NCI-H748 treated with DMSO at 0.1 percent for 48 hours (cell line): Measurements from ENCODE around the gene MUC12.
"Not testable (repeated sequence)": the region's sequence is repeated elsewhere in the genome, so short reads cannot be mapped to it uniquely, and the experiment has no call there.

ENCODE experiments used
- DNase-seq: peaks from one replicate; lab custom pipeline; 2025; lab: John Stamatoyannopoulos, UW

The MUC12 gene

GRCh38 chr7:100969066-100969615 is at the start of gene MUC12:
MUC12 (plus strand) TSS chr7:100969565; CDS start chr7:100969623, 58 bp downstream.
- no peak for DNase-seq

DNA sequence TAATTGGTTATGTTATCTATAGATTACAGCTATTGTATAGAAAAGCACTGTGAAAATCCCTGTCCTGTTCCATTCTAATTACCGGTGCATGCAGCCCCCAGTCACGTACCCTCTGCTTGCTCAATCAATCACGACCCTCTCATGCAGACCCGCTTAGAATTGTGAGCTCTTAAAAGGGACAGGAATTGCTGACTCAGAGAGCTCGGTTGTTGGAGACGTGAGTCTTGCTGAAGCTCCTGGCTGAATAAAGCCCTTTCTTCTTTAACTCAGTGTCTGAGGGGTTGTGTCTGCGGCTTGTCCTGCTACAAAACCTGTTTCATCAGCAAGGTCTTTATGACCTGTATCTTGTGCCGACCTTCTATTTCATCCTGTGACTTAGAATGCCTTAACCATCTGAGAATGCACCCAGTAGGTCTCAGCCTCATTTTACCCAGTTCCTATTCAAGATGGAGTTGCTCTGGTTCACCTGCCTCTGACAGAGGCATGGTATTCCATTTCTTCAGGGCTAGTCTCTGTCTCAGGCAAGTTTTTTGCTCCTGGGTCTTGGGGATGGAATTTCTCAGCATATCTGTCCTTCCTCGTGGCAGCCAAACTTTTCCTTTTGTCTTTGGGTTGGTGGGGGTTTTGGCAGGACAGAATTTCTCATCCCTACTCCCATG is 49.5 kb upstream of the MUC12 start:
- not testable (repeated sequence) for DNase-seq

DNA sequence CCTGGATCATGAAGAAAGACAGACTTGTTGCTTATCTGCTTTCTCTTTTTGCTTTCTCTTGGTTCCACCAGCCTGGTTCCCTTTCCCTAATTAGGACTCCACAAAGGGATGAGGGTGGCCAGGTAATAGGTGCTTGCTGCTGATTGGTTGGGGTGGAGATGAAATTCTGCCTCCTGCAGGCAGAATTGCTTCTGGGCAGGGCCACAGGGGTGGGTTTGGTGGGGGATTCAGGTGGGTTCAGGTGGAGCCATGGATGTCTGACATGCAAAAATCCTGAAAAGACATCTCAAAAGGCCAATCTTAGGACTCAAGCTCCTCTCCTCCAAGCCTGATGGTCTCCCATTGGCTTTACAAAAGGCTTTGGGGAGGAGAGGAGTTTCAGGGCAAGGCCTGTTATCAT is 48.3 kb upstream of the MUC12 start:
- no peak for DNase-seq

DNA sequence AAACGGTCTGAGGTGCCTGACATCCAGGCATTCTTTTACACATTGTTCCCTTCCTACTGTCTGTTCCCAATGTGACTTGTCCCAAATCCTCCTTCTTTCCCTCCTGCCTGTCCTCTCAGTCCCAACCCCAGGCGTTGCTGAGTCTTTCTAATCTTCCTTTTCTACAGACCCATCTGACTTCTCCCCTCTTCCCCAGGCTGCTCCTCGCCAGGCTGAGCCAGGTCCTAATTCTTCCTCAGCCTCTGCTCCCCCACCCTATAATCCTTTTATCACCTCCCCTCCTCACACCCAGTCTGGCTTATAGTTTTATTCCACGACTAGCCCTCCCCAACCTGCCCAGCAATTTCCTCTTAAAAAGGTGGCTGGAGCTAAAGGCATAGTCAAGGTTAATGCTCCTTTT is 45.7 kb upstream of the MUC12 start:
- not testable (repeated sequence) for DNase-seq

DNA sequence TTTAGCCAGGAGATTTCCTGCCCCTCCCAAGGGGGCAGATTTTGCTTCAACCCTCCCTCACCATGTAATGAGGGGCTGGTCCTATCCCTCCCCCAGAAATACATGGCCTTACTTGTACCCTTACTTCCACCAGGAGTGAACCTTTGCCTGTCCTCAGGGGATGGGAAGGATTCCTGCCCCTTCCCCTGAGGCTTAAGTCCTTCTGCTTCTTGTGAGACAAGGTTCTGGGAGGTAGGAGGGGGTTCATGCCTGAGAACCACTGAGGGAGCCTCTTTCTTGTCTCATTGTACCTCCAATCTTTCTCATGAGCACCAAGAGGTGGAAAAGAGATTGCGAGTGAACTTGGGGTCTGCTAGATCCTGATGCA is 39.6 kb upstream of the MUC12 start:
- no peak for DNase-seq

GRCh38 chr7:100933734-100934133 is 35.6 kb upstream of the MUC12 start:
- DNase-seq: no peak

DNA sequence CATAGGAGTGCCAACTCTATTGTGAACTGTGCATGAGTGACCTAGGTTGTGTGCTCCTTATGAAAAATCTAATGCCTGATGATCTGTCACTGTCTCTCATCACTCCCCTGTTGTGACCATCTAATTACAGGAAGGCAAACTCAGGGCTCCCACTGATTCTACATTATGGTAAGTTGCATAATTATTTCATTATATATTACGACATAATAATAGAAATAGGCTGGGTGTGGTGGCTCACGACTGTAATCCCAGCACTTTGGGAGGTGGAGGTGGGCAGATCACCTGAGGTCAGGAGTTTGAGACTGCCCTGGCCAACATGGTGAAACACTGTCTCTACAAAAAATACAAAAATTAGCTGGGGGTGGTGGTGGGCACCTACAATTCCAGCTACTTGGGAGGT is 34.0 kb upstream of the MUC12 start:
- not testable (repeated sequence) for DNase-seq

GRCh38 chr7:100936167-100936566 is 33.2 kb upstream of the MUC12 start:
- DNase-seq: not testable (repeated sequence)

DNA sequence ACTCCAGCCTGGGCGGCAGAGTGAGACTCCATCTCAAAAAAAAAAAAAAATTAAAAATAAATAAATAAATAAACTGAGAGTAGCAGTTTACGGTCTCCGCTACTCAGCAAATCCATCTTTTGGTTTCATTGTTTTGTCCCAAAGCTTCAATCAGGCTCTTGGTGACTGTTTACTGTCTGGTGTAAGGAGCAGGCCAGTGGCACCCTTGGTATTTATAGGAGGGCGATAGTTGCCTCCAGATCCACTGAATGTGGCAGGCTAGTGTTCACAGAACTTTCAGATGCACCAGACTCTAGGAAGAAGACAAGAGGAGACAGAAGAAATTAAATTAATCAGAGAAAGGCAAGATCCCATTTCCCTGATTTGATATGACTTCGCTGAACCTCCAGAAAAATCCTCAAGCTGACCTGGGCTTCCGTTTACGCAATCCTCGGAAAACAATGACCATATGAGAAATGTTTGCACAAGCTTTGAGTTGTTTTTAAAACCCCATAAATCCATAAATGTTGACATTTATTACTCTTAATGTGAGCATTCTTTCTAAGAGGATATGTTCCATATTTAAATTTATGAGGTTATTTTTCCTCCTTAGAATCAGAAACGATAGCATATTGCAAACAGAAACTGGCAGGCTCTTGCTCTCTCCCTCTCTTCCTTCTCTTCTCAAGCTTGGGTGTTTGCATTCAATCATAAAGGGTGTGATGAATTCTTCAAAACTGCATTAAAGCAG is 27.2 kb upstream of the MUC12 start:
- DNase-seq: no peak

DNA sequence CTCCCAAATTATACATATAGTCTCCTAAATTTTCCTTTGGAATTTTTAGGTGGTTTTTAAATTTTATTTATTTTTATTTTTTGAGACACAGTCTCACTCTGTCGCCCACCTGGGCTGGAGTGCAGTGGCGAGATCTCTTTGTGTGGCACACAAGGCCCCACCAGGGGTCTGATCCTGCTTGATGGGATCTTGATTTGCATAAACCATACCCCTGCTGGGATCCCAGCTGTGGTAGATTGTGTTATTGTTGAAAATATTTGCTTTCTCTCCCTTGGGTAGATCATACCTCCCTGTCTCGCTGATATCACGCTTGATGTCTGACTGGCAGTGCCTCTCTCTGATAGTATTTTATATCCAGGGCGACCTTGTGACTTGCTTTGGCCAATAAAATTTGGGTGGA is 25.7 kb upstream of the MUC12 start:
- DNase-seq: no peak

DNA sequence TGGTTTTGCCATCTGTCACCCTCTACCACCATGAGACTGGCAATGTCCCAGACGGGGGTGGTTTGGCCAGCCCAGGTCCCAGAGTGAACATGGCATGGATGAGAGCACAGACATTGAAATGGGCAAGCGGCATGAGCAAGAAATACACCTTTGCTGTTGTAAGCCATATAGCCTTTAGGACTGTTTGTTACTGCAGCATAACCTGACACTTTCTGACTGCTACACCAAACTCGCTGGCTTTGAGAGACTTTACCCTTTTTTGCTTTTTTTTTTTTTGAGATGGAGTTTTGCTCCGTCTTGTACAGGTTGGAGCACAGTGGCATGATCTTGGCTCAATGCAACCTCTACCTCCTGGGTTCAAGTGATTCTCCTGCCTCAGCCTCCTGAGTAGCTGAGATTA is 25.2 kb upstream of the MUC12 start:
- no peak for DNase-seq

- no peak for DNase-seq
These were observed 23.3 kb upstream of the MUC12 start for GRCh38 chr7:100946111-100946510.

- DNase-seq: no peak
These were observed 22.5 kb upstream of the MUC12 start for GRCh38 chr7:100946766-100947365.

- no peak for DNase-seq
These were observed 21.6 kb upstream of the MUC12 start for GRCh38 chr7:100947792-100948191.

DNA sequence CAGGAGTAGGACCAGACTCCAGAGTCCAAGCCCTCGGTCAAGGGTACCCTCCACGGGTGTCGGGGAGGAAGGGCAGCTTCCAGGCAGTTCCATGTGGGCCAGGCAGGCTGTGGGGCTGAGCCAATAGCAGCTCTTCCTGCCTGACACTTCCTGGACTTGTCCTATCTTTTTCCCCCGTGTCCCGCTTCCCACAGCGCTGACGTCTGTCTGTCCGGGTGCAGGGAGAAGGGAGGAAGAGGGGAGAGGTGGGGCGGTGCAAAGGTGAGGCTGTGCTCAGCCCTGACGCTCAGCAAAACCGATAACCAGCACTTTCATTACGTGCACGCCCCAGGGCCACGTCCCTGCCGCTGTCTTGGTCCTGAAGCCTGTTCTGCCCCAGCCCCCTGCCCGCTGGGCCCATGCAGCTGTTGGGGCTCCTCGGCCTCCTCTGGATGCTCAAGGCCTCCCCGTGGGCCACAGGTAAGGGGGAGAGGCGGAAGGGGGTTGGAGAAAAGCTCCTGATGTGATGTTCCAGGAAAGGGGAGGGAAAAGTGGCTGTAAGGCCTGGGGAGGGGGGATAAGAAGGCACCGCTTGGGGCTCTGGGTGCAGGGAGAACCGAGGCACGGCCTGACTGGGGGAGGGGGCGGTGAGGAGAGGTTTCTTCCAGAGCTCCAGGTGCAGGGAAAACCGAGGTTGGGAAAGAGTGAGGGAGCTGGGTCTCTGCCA is 20.0 kb upstream of the MUC12 start, which contains the start of gene MUC3A:
Gene MUC3A, plus strand, starts transcription at position 308 of the 706 bp plus-strand sequence. Its CDS starts 91 bp downstream, at position 399.
- DNase-seq: no peak

DNA sequence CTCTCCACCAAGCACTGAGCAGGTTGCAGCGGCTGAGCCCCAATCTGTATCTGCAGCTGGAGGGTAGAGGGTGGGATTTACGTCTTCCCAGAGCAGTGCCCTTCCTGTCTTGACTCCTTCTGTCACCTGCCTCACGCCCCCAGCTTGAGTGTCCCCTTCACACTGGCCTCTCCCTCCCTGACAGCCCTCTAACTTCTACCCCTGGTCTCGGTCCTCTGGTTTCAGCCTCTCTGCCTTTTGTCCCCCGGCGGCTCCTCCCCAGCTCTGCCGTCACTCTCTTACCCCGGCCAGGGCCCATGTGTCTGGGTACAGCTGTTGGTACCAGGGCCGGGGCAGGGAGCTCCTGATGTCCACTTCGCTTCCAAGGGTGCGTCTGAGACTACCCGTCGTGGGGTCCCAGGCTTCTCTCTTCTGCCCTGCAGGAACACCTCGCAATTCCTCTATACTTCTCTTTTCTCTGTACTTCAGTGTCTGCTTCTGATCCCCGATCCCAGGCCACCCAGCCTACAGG is 19.4 kb upstream of the MUC12 start:
- DNase-seq: no peak

DNA sequence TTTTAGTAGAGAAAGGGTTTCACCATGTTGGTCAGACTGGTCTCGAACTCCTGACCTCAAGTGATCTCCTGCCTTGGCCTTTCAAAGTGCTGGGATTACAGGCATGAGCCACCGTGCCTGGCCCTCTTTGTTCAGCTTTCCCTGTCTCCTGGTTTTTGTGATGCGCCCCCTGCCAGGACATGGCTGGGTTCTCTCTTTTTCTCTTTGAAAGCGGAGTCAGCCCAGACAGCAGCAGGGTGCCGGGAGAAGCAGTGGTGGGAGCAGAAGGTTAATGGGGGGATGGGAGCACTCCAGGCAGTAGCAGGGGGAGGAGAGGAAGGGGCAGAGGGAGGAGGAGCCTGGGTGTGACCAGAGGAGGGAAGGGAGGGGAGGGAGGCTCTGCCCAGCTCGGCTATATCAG is 18.2 kb upstream of the MUC12 start:
- no peak for DNase-seq

DNA sequence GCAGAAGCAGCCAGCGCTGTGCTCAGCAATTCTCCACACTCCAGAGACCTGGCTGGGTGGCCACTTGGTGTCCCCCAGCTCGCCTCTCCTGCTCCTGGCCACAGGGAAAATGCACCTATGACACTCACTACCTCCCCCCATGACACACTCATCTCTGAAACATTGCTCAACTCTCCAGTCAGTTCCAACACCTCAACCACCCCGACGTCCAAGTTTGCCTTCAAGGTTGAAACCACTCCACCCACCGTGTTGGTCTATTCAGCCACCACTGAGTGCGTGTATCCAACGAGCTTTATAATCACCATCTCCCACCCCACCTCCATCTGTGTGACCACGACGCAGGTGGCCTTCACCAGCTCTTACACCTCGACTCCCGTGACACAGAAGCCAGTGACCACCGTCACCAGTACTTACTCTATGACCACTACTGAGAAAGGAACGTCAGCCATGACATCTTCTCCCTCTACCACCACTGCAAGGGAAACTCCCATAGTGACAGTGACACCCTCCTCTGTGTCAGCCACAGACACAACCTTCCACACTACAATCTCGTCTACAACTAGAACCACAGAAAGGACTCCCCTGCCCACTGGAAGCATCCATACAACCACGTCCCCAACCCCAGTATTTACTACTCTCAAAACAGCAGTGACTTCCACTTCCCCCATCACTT is 17.3 kb upstream of the MUC12 start:
- no peak for DNase-seq

DNA sequence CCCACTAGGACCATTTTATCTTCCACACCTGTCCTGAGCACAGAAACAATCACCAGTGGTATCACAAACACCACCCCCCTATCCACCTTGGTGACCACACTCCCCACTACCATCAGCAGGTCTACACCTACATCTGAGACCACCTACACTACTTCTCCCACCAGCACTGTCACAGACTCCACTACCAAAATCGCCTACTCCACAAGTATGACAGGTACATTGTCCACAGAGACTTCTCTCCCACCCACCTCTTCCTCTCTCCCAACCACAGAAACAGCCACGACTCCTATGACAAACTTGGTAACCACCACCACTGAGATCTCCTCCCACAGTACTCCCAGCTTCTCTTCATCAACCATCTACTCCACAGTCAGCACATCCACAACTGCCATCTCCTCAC is 16.7 kb upstream of the MUC12 start:
- no peak for DNase-seq

DNA sequence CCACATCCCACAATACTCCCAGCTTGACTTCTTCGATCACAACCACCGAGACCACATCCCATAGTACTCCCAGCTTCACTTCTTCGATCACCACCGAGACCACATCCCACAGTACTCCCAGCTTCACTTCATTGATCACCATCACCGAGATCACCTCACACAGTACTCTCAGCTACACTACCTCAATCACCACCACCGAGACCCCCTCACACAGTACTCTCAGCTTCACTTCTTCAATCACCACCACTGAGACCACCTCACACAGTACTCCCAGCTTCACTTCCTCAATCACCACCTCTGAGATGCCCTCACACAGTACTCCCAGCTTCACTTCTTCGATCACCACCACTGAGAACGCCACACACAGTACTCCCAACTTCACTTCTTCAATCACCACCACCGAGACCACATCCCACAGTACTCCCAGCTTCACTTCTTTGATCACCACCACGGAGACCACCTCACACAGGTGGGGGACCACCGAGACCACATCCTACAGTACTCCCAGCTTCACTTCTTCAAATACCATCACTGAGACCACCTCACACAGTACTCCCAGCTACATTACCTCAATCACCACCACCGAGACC is 11.4 kb upstream of the MUC12 start:
- DNase-seq: no peak

- no peak for DNase-seq
These were observed 9.5 kb upstream of the MUC12 start for GRCh38 chr7:100959894-100960293.
